Diencephalon (tissue), 1 donor: ENCODE measurements around the gene DENND2D. TPM values are rescaled to one million over a fixed set of nuclear protein-coding genes. Genes with fewer than 3 reads are reported as not detected.

Experiments used
- small RNA-seq: library from RNA; depleted of rRNA; stranded (forward); fragments of <200 nt; gene quantifications from one replicate; pipeline ENCODE3, GENCODE V24; 2014
- total RNA-seq: library from RNA; depleted of rRNA; stranded (reverse); fragments of >200 nt; gene quantifications from one replicate; pipeline ENCODE4 v1.2.3, GENCODE V29; 2014

The DENND2D gene
- 2.3 TPM for total RNA-seq

GRCh38 chr1:111199881-111200801 lies at the start of gene DENND2D:
TSS of gene DENND2D (minus strand) at chr1:111200646. CDS start at chr1:111200459, 187 bp downstream.

GRCh38 chr1:111227434-111227833 lies 27.0 kb upstream of the DENND2D start, which contains the start of gene CHI3L2:
TSS of gene CHI3L2 (plus strand) at chr1:111227713. CDS start at chr1:111227730, 17 bp downstream.

GRCh38 chr1:111139956-111140679 lies 60.3 kb downstream of the DENND2D start, which contains the start of the genes CEPT1 and DRAM2:
TSS of gene CEPT1 (plus strand) at chr1:111140223. CDS start at chr1:111147715, 7,492 bp downstream.
TSS of gene DRAM2 (minus strand) at chr1:111140093. CDS start at chr1:111131554, 8,539 bp downstream.

Small RNA genes lying within 50 kb of the gene (small RNA-seq; reads per million reads assigned to genes)
- not detected for gene AL355816.1

Other genes starting within 250 kb of the DENND2D start
- 18.9 TPM for gene LRIF1, start 236.7 kb downstream of the DENND2D start, total RNA-seq
- 51.2 TPM for gene DRAM2, start 60.6 kb downstream of the DENND2D start, total RNA-seq
- 56.5 TPM for gene CEPT1, start 60.4 kb downstream of the DENND2D start, total RNA-seq
- gene CHI3L2, start 27.1 kb upstream of the DENND2D start, total RNA-seq, result 0.92 TPM
- gene CHIA, start 90.2 kb upstream of the DENND2D start, total RNA-seq, result not detected
- 1.6 TPM for gene OVGP1, start 227.1 kb upstream of the DENND2D start, total RNA-seq
- gene WDR77, start 248.6 kb upstream of the DENND2D start, total RNA-seq, result 36.2 TPM
- 209 TPM for gene ATP5PB, start 248.8 kb upstream of the DENND2D start, total RNA-seq